NCI-H1105 treated with DMSO at 0.1 percent for 48 hours (cell line): Measurements from ENCODE around the gene RMC1.
A peak's percentile ranks its signal among the peaks of the same experiment; 100 is the strongest.
"Not testable (repeated sequence)": the region's sequence is repeated elsewhere in the genome, so short reads cannot be mapped to it uniquely, and the experiment has no call there.

Source experiments
- DNase-seq: peaks from one replicate; lab custom pipeline; 2025; lab: John Stamatoyannopoulos, UW

Gene RMC1

DNA sequence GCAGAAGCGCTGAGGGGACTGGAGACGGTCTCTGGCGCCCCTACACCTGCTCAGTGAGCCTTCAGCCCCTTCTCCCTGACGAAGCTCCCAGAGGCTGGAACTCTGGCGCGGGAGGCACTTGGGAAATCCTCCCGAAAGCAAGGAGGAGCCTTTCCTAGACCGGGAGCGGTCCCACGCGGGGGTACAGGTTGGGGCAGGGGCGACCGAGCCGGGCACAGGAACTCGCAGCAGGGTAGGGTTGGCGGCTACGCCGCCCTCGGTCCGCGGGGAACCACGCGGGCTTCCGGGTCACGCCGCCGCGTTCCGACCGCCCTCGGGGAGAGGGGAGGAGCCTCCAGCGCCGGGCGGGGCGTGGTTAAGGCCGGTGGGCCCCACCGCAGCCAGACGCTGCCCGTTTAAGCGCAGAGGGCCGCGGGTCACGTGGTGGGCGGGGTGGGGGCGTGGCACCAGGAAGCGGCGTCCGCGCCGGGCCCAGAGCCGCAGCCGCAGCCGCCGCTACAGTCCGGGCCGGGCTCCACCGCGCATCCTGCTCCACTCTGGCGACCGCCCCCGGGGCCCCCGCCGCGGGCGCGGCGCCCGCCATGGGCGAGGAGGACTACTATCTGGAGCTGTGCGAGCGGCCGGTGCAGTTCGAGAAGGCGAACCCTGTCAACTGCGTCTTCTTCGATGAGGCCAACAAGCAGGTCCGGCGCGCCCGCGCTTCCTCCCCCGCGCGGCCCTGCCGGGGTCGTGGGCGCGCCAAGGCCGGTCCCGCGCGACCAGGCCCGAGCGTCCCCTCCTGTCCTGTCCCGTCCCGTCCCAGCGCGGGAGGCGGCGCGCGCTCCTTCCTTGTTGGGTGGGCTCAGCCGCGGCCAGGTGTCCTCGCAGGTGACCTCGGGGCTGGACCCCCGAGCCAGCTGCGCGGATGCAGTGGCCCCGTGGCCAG, at the start of gene RMC1:
Gene RMC1, plus strand, starts transcription at position 474 of the 925 bp plus-strand sequence. Its CDS starts 108 bp downstream, at position 582.
- DNase-seq: peak; percentile 90

DNA sequence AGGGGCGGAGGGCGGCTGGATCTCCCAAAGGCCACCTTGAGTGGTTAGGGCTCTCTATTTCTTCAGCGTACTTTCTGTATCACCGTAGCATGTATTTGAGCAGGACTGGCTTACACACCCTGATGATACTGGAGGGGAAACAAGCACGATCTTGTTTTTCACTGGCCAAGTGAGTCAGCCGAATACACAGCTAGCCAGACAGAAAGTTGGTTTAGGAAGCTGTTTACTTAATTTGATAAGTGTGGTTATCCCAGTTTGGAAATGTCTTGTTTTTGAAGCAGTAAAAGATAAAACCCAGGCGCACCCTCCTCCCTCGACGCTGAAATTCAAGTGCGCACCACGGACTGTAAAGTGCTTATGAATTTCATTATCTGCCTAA, 49.6 kb upstream of the RMC1 start:
- peak; percentile 32 for DNase-seq

DNA sequence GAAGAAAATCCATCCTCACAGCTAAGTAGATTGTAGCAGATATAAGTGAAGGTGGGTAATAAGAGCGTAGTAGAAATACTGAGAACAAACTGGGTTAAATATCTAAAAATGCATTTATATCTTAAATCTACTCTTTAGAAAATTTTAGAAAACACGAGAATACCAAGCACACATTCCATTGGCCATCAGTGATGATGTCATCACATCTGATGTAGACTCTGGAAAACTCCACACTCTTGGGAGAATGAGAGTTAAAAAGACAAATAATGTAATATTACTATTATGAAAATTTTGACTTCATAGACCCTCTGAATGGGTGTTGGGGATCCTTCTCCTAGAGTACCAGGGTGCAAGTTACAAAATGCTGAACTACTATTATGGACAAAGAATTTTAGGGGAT, 46.5 kb upstream of the RMC1 start:
- DNase-seq: no peak

DNA sequence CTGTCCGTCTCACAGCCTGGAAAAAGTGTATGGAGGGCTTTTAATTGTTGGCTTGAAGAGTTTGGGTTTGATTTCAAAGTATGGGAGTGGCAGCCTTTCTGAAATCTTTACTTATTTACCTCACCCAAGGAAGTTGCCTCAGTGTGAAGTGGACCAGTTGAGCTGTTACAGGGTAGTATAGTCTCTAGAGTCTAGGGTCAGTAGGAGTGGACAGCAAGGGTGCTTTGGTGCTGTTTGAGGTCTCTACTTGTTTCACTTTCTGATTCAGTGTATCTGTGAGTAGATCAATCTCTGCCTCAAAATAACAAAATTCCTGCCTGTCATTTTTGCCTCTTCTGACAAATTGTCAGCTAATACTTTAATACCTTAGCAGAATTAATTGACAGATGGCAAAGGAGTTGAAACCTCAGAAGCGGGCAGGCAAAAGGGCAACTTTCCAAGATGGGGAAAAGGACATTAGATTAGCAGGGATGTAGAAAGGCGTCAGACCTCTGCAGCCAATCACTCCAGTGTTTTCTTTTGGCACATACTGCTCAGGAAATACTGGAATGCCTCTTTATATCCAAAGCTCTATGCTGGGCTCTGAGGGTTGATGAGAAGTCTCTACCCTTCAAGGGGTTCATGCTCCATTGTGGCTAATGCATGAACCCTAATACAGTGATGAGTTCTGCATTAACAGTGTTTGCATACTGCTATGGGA, 44.3 kb upstream of the RMC1 start:
- DNase-seq: no peak

DNA sequence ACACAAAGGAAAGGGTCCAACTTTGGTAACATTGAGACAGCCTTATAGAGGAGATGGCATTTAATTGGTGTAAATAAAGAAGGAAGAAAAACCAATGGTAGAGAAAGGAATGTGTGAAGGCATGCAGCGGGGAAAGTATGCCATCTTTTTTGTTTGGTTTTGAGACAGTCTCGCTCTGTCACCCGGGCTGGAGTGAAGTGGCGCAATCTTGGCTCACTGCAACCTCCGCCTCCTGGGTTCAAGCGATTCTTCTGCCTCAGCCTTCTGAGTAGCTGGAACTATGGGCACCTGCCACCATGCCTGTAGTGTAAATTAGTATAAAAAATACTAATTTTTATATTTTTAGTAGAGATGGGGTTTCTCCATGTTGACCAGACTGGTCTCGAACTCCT, 43.8 kb upstream of the RMC1 start:
- no peak for DNase-seq

DNA sequence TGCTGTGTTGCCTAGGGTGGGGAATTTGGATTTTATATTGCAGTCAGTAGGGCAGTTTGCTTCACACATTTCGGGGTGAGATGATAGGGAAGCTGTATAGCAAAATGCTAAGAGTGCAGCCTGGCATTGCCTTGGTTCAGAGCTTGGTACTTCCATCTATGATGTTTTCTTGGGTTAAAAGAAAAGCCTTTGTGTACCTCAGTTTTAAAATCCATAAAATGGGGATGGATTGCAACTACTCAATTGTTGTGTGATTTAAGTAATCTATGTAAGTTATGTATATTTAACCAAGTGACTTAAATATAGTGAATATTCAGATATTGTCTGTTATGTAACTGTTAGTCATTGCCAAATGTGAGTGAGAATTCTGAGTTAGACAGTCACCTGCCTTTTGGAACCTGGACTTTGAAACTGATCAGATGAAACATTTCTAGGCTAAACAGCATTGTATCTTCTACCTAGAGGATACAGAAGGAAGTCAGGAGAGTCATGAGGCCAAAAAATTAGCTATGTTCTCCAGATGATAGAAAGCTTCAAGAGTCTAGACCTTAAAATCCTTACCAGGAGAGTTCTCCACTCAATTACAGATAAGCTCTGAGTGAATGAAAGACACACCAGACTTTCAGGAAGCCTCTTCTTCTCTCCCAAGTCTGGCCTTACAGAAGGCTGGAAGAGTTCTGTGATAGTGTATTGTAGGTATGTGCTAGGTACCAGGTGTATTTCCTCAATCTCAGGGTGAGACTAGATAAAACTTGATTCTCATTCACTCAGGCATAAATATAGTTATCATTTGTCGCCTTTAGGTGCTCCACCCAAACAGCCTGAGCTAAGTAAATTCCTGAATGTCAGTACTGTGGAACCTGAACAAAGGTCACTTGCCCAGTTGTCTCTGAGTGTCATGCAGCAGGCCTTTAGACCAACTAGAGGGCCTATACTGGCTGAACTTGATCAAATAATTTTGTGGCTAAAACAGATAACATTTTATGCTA, 42.7 kb upstream of the RMC1 start:
- no peak for DNase-seq

- DNase-seq: no peak
Measured at GRCh38 chr18:23462876-23463275, 40.4 kb upstream of the RMC1 start.

DNA sequence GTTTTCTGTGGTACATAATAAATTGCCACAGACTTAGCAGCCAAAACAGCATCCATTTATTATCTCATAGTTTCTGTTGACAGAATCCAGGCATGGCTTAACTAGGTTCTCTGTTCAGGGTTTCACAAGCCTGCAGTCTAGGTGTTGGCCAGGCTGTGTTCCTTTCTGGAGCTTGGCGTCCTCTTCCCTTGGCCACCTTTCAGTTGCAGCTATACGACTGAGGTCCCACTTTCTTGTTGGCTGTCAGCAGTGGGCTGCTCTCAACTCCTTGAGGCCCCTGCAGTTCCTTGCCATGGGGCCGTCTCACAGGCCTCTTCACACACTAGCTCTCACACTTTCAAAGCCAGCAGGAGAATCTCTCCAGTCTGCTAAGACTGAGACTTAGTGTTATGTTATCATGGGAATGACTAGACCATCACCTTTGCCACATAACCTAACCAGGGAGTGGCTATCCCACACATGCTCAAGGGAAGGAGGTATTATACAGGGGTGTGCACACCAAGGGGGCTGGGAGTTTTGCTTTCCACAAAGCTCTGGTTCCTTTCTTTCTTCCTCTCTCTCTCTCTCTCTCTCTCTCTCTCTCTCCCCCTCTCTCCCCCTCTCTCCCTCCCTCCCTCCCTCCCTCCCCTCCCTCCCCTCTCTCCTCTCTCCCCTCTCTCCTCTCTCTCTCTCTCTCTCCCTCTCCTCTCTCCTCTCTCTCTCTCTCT, 34.4 kb upstream of the RMC1 start:
- no peak for DNase-seq

GRCh38 chr18:23470620-23471387, 32.5 kb upstream of the RMC1 start:
- no peak for DNase-seq

DNA sequence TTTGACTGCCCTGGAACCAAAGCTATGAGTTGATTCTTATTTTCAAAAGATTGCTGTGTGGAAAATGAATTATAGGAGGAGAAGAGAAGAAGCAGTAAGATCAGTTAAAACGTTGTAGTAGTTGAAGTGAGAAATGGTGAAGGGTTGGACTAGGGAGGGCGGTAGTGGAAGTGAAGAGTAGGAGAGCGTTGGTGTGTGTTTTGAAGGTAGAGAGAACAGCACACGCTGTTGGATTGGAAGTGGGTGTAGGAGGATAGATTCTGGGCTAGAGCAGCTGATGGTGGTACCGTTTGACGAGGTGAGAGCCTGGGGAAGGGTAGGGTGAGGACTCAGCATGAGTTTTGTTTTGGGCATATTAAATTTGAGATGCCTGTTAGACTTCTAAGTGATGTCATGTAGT, 31.8 kb upstream of the RMC1 start:
- DNase-seq: no peak

DNA sequence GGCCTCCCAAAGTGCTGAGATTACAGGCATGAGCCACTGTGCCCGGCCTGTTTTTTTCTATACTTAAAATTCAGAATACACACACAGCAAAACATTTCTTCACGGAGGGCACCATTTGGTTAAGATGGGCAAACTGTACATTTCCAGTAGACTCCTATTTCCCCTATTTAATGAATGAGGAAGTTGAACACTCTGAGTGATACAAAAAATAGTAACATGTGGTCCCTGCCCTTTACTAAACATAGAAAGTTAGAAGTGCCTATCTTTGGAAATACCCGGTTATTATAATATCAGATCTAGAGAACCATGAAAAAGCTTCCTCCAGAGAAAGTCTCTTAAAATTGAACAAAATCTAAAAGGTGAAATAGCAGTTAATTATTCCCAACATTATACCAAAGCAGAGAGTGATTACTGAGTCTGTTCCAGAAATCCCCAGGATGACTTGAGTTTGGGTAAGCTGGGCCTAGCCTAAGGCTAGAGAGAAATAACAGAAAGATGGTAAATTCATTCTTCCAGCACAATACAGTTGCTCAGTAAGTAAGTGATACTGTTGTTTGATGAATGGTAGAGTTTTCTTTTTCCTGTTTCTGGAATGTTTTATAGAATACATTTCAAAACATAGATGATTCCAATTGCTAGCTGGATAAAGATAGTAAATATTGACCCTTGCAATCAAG, 23.3 kb upstream of the RMC1 start:
- DNase-seq: no peak

DNA sequence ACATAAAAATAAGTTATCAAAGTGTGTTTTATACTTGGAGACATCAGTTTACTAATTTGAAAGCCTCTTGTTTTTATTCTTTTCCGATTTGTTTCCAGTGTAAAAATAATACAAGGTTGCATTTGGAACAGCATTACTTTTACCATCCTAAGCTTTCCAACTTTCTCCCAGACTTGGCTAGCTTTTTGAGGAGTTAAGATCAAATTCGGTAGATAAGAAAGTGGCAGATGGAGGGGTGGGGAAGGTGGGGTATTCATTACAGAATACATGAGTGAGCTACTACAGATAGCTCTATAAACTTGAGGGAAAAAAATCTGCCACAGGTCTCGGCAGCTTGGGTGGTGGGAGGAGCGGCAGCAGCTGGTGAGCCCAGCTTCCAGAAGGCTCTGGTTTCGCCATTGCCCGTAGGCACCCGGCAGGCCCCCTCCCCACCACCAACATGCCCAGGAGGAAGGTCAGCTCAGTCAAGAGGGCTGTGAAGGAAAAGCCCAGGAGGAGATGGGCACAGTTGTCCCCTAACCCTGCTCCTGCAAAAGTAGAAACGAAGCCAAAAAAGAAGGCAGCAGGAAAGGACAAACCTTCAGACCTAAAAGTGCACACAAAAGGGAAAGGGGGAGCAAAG, 18.6 kb upstream of the RMC1 start:
- no peak for DNase-seq

DNA sequence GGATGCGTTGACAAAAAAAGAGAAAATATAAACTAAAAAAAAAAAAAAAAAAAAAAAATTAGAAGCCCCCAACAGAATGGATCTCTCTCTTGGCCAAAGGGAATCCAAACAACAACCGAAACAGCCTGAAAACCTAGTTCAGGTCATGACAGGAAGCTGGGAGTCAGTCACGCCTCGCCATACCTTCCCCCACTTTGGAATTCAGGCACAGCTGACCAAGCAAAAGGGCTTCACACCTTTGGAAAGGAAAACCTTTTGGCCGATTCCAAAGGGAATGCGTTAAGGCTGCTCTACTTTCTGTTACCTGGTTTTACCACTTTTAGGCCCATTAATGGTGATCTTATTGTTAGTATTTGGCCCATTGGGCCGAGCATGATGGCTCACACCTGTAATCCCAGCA, 17.9 kb upstream of the RMC1 start:
- no peak for DNase-seq

DNA sequence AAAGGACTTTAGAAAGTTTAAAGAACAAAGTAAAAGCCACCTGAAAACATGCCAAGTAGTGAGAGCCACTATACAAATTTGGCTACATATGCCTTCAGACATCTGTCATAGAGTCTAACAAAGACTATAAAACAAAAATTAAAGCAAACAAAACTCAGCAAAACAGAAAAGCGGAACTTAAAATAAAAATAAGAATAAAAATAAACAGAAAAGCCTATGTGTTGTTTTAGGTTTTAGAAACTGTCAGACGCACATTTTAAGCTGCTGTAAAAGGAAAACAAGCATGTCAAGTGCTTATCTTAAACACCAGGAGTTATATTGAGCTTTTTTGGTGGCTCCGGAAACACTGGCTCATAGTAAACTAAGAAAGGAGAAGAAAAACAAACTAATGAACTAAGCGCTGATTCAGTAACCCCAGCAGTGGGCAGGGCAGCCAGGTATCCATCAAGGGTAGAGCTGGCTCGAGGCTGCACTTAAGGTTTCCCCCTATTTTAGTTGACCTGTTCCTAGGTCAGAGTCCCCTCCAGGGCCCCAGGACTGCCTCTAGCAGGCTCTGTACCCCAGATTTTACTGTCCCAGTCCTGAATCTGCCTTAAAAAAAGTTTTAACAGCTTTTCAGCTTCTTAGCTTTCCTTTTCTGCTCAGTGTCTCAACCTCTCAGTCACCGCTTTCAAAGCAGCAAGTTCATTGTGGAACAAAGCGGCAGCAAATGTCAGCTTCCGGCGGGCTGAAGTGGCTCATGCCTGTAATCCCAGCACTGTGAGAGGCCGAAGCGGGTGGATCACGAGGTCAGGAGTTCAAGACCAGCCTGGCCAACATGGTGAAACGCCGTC, 15.4 kb upstream of the RMC1 start:
- DNase-seq: no peak

DNA sequence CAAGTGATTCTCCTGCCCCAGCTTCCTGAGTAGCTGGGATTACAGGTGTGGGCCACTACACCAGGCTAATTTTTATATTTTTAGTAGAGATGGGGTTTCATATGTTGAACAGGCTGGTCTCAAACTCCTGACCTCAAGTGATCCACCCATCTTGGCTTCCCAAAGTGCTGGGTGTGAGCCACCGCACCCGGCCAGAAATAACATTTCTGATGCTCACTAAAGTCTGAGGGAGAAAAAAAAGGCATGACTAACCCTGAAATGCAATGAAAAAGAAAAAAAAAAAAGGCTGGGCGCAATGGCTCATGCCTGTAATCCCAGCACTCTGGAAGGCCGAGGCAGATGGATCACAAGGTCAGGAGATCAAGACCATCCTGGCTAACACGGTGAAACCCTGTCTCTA, 13.7 kb upstream of the RMC1 start:
- DNase-seq: not testable (repeated sequence)

DNA sequence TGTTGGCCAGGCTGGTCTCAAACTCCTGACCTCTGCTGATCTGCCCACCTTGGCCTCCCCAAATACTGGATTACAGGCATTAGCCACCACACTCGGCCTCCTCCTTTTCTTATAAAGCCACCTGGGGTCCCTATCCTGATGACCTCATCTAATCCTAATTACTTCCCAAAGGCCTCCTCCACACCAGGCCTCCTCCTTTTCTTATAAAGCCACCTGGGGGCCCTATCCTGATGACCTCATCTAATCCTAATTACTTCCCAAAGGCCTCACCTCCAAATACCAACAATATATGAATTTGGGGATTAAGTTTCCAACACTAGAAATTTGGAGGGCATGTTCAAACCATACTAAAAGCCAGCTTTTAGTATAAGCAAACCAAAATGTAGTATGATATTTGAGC, 9.7 kb upstream of the RMC1 start:
- no peak for DNase-seq

DNA sequence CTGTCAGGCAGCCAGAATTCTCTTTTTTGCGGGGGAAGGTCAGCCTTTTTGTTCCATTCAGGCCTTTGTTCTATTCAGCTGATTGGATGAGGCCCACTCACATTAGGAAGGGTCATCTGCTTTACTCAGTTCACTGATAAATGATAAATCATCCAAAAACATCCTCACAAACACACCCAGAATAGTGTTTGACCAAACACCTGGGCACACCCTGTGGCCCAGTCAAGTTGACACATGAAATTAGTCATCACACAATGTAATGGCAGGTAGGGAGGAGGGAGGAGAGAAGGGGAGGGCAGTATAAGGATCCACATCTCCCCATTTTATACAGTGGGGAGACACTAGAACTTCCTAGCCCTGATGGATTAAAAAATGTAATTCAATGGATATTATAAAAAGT, 8.3 kb upstream of the RMC1 start:
- no peak for DNase-seq

GRCh38 chr18:23495723-23496440, 7.4 kb upstream of the RMC1 start:
- DNase-seq: peak; percentile 90
